GM12874 (cell line): Measurements from ENCODE around the gene NR5A1.

Experiments
- CTCF ChIP-seq: IDR thresholded peaks from 2 replicates; pipeline ENCODE4 v1.5.1; 2011; ENCODE audit warnings: low read depth, mild to moderate bottlenecking, control low read depth, low read length, moderate library complexity; ENCODE audit not compliant: insufficient read depth

NR5A1 gene

GRCh38 chr9:124473310-124473709, 33.9 kb downstream of the NR5A1 start:
- no peak for TF ChIP-seq CTCF

DNA sequence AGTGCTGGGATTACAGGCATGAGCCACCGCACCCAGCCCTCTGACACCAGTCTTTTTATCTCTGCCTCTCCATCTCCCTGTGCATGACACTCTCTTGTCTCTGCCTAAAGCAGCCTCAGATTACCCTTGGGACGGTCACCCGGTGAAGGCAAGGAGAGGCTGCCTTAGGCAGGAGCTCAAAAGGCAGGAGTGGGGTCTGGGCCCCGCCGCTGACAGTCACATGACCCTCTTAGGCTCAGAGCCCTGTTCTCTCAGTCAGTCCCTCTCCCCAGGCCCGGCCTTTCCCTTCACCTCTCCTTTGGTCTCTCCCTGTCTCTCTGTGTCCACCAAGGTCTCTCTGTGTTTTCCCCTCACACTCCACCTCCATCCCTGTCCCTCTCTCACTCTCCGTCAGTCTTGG, 34.4 kb downstream of the NR5A1 start:
- no peak for TF ChIP-seq CTCF

DNA sequence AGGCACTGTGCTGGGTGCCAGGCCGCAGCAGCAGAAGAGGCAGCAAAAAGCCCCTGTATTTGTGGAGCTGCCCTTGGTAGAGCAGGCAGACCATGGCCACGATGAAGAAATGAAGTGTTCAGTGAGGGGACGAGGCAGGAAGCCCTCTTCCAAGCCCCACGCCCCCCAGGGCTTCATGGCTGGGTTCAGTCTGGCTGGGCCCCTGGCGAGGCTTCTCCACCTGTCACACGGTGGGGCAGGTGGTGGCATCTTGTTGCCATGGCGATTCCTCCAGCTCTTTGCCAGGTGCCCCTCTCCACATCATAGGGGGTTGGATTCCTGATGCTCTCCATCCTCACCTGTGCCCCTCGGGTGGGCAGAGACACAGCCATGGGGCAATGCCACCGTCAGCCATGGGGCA, 35.4 kb downstream of the NR5A1 start:
- TF ChIP-seq CTCF, result no peak

- TF ChIP-seq CTCF, result no peak
These were observed 36.5 kb downstream of the NR5A1 start for GRCh38 chr9:124470726-124471125.

DNA sequence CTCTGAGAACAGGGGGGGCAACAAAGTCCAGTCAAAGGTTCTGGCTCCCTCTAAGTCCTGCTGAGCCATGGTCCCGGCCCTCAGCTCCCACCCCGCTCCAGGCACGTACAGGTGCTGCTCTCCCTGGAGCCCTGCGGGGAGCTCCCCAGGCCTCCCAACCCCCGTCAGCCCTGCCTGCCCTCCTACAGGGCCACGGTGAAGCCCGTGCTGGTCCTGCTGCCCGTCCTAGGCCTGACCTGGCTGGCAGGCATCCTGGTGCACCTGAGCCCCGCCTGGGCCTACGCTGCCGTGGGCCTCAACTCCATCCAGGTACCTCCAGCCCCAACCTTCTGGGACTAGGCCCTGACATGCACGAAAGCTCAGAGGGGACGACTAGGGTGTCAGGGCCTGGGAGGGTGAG, 36.9 kb downstream of the NR5A1 start:
- no peak for TF ChIP-seq CTCF

- no peak for TF ChIP-seq CTCF
These were observed 38.0 kb downstream of the NR5A1 start for GRCh38 chr9:124469011-124469832.

GRCh38 chr9:124468061-124468740, 39.0 kb downstream of the NR5A1 start:
- TF ChIP-seq CTCF, result no peak
